Eye (tissue), 1 donor: ENCODE measurements around the gene ING4.
A peak's percentile ranks its signal among the peaks of the same experiment; 100 is the strongest.

Experiments used
- DNase-seq: peaks from one replicate; pipeline ENCODE4 v3.0.0-alpha.2; 2015

ING4 gene

DNA sequence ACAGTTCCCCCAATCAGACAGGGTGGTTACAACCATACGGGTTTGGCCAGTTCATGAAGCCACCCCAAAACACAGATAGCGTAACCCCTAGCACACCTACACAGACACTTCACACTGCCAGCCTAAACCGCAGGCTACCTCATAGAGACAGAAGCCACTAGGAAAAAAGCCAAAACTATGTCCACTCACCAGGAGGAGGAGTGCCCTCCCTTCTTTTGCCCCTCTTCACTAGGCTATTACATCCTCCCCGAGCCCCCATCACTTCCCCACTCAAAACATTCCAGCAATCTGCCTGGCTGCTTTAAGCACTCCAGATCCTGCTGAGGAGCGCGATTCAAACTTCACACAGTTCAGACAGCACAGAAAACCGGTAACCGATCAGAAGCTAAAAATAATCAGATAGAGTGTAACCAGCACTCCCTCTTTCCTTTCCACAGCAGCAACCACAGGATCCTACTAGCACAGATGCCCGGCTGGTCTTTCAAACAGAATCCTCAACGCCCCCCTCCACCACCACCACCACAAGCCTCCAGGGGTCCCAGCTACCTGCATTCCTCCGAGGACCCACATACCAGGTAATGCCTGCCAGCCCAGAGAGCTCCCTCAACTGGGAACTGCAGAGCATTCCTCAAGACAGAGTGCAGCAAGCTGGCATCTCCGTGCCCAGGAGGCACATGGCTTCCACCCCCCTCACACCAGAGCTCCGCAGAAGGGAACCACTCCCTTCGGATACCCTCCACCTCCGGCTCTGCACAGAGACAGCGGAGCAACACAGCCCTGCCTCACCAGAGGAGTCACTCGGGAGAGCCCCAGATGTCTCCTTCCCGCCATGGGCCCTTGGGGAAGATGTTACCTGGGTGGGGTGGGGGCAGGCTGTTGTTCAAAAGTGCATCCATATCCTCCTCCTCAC lies 57.2 kb downstream of the ING4 start:
- DNase-seq = no peak

DNA sequence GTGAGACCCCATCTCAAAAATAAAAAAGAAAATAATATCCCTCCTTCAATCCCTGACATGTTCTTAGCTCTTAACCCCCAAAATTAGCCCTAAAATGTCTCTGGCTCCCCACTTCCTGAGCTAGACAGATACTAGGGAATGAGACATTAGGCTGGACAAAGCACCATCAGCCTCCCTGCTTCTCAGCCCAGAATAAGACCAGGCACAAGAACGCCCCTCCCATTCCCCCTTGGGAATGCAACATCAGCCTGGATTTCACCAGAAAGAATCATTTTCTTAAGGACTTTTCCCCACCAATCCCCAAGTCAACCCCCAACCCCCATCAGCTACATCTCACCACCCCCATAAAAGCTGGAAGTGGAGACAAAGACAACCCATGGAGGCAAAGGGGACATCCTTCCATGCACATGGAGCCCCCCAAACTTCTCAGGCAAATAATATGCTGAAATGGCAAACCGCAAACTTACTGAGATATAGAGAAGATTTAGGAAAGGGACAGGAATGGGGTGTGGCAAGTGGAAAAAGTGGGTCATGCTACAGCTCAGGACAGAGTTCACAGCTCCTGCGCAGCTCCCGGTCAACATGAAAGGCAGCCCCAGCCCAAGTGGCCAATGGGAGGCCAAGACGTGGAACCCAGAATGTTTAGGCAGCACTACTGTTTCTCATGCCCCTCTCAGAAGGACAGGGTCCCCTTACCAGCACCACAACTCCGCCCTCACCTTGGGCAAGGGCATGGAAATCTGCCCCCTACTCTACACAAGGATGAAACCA lies 58.5 kb downstream of the ING4 start:
- DNase-seq = no peak

DNA sequence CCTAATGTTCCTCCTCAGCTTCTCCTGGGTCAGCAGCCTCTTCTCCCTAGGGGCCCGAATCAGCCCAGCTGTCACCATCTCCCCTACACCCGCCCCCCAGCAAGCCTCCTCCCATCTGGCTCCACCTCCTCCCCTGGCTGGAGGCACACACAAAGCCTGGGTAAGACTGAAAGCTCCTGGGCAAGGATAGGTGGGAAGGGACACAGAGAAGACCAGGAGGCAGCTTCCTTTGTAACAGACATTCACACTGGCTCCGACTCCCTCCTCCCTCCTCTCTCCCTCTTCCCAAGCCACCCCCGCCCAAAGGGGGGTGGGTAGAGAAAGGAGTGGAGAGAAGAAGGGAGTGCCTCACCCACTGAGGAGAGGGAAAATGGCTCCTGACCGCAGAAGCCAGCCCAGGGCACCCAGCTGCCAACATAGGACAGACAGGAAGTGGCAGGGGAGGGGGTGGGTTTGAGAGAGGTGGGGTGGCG lies 59.8 kb downstream of the ING4 start:
- peak; percentile 79 for DNase-seq

- DNase-seq = no peak
Measured at GRCh38 chr12:6602526-6602925, 60.4 kb downstream of the ING4 start.
